ENCODE data around the gene NEU4.

NEU4 gene

DNA sequence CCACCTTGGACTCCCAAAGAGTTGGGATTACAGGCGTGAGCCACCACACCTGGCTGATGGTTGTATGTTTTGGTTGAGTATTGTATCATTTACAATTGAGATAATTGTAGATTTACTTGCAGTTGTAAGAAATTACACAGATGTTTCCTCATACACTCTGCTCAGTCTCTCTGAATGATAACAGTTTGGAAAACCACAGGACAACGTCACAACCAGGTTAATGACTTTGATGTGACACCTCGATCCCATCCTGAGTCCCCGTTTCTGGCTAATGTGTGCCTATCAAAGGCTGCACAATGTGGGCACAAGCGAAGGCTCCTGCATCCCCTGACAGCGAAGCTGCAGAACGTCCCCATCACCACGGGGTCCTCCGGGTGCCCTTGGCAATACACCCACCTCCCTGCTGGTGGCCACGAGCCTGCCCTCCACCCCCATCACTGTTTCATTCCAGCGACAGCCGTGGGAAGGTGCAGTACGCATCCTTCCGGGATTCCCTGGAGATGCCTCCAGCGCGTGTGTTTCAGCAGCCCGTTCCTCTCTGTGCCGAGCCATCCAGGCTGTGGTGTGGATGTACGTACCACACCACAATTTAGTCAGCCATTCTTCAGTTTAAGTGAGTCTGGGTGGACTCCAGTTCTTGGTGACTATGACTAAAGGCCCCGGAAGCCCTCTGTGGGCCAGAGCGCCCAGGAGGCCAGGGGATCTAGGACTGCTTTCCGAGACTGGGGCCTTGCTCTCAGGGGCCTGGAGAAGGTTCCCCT is 54.0 kb downstream of the NEU4 start:
- no peak for DNase-seq (ENCODE audit: low read depth)
- TF ChIP-seq, protein P1, sequence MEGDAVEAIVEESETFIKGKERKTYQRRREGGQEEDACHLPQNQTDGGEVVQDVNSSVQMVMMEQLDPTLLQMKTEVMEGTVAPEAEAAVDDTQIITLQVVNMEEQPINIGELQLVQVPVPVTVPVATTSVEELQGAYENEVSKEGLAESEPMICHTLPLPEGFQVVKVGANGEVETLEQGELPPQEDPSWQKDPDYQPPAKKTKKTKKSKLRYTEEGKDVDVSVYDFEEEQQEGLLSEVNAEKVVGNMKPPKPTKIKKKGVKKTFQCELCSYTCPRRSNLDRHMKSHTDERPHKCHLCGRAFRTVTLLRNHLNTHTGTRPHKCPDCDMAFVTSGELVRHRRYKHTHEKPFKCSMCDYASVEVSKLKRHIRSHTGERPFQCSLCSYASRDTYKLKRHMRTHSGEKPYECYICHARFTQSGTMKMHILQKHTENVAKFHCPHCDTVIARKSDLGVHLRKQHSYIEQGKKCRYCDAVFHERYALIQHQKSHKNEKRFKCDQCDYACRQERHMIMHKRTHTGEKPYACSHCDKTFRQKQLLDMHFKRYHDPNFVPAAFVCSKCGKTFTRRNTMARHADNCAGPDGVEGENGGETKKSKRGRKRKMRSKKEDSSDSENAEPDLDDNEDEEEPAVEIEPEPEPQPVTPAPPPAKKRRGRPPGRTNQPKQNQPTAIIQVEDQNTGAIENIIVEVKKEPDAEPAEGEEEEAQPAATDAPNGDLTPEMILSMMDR (conservative IDR thresholded peaks at IDR 0.05; ENCODE audit: low read length): no peak
- no peak overlapping the region for H3K4me3 ChIP-seq (ENCODE audit: low read length)

DNA sequence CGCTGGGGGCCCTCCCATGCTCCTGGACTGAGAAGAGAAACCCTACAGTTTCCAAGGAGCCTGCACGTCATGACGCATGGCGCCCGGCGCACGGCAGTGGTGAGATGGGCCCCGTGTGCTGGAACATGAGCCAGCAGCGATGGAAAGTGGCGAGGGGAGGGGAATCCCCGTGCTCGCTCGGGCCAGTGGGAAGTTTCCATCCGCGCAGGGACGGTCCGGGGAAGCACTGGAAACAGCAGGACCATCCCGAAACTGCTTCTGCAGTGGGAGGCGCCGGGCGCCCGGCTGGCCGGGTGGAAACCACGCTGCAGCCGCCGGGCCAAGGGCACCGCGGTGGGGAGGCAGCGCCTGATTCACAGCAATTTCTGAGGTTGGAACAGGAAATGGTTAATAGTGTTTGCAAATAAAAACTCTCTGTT is 54.6 kb downstream of the NEU4 start:
- DNase-seq (ENCODE audit: low read depth): no peak
- TF ChIP-seq, protein P1 (conservative IDR thresholded peaks at IDR 0.05; ENCODE audit: low read length): no peak
- no peak overlapping the region for H3K4me3 ChIP-seq (ENCODE audit: low read length)

DNA sequence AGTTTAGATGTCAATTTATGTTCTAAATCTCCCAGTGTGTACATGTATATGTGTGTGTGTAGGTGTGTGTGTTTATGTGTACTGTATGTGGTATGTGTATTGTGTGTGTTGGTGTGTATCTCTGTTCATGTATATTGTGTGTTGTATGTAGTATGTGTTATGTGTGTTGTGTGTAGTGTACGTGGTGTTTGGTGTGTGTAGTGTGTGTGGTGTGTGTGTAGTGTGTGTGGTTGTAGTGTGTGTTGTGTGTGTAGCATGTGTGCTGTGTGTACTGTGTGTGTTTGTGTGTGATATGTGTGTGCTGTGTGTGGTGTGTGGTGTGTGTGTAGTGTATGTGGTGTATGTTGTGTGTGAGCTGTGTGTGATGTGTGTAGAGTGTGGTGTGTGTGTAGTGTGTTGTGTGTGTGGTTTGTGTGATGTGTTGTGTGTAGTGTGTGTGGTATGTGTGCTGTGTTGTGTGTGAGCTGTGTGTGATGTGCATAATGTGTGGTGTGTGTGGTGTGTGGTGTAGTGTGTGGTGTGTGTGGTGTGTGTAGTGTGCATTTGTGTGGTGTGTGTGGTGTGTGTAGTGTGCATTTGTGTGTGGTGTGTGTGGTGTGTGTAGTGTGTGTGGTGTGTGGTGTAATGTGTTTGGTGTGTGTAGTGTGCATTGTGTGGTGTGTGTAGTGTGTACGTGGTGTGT is 55.3 kb downstream of the NEU4 start:
- H3K4me3 ChIP-seq (ENCODE audit: low read length): no peak overlapping the region
- no peak for DNase-seq (ENCODE audit: low read depth)
- TF ChIP-seq, protein P1 (conservative IDR thresholded peaks at IDR 0.05; ENCODE audit: low read length): no peak

DNA sequence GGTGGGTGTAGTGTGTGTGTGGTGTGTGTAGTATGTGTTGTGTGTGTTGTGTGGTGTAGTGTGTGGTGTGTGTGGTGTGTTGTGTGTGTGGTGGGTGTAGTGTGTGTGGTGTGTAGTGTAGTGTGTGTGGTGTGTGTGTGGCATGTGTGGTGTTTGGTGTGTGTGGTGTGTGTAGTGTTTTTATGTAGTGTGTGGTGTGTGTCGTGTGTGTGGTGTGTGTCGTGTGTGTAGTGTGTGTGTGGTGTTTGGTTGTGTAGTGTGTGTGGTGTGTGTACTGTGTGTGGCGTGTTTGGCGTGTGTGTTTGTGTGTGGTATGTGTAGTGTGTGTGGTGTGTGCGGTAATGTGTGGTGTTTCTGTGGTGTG is 55.8 kb downstream of the NEU4 start:
- TF ChIP-seq, protein P1 (conservative IDR thresholded peaks at IDR 0.05; ENCODE audit: low read length): no peak
- no peak overlapping the region for H3K4me3 ChIP-seq (ENCODE audit: low read length)
- no peak for DNase-seq (ENCODE audit: low read depth)

DNA sequence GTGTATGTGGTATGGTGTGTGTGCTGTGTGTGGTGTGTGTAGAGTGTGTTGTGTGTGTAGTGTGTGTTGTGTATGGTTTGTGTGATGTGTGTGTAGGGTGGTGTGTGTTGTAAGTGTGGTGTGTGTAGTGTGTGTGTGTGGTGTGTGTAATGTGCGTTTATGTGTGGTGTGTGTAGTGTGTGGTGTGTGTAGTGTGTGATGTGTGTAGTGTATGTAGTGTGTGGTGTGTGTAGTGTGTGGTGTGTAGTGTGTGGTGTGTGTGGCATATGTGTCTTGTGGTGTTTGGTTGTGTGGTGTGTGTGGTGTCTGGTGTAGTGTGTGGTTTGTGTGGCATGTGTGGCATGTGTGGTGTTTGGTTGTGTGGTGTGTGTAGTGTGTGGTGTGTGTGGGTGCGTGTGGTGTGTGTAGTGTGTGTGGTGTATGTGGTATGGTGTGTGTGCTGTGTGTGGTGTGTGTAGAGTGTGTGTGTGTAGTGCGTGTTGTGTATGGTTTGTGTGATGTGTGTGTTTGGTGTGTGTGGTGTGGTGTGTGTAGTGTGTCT is 56.5 kb downstream of the NEU4 start:
- no peak for DNase-seq (ENCODE audit: low read depth)
- H3K4me3 ChIP-seq (ENCODE audit: low read length): no peak overlapping the region
- TF ChIP-seq, protein P1 (conservative IDR thresholded peaks at IDR 0.05; ENCODE audit: low read length): no peak

DNA sequence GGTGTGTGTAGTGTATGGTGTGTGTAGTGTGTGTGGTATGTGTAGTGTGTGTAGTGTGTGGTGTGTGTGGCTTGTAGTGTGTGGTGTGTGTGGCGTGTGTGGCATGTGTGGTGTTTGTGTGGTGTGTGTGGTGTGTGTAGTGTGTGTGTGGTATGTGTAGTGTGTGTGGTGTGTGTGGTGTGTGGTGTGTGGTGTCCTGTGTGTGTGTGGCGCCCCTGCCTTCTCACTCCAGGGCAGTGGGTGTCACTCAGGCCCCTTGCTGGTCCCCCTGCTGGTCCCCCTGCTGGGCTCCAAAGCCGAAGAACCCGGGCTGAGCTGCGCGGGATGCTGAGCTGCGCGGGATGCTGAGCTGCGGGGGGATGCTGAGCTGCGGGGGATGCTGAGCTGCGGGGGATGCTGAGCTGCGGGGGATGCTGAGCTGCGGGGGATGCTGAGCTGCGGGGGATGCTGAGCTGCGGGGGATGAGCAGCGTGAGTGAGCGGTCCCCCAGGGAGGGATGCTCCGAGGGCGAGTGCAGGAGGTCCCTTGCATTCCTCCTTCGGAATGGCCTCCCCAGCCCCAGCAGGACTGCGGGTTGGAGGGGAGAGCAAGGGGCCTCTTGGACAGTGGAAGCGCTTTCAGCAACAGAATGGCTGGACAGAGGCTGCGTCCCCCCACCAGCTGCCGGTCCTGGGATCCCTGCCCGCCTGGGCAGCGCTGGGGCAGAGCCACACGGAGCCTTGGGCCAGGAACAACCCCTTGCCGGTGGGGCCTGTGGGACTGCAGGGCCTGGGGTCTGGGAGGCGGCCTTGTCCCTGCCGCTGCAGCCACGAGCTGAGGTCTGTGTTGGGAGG is 57.2 kb downstream of the NEU4 start:
- no peak overlapping the region for H3K4me3 ChIP-seq (ENCODE audit: low read length)
- TF ChIP-seq, protein P1 (conservative IDR thresholded peaks at IDR 0.05; ENCODE audit: low read length): no peak
- no peak for DNase-seq (ENCODE audit: low read depth)
